HUDEP-2 (cell line): Measurements from ENCODE around the gene CCDC51.
"Not testable (repeated sequence)": the region's sequence is repeated elsewhere in the genome, so short reads cannot be mapped to it uniquely, and the experiment has no call there.

Experiments used
- DNase-seq, 76 experiments: peaks; one replicate each; lab custom pipeline; 2025; ENCODE audit not compliant: unreplicated experiment in 76 of 76; lab: John Stamatoyannopoulos, UW

The CCDC51 gene

GRCh38 chr3:48466386-48467109 is 26.6 kb upstream of the CCDC51 start:
- peak in 10 of 76 experiments; percentile 5 to 42 (median 14) for DNase-seq

GRCh38 chr3:48465531-48466378 is 25.8 kb upstream of the CCDC51 start:
- DNase-seq: peak in 73 of 76 experiments; percentile 16 to 83 (median 65)

- DNase-seq: no peak
Measured at GRCh38 chr3:48465237-48465530, 25.3 kb upstream of the CCDC51 start.

GRCh38 chr3:48464713-48465221 is 24.8 kb upstream of the CCDC51 start:
- no peak for DNase-seq

GRCh38 chr3:48463703-48464102 is 23.8 kb upstream of the CCDC51 start:
- DNase-seq: no peak

GRCh38 chr3:48461767-48462166 is 21.8 kb upstream of the CCDC51 start:
- not testable (repeated sequence) for DNase-seq

GRCh38 chr3:48460517-48460902 is 20.6 kb upstream of the CCDC51 start:
- DNase-seq: no peak

GRCh38 chr3:48459773-48460516 is 20.0 kb upstream of the CCDC51 start:
- DNase-seq: no peak

GRCh38 chr3:48459331-48459730 is 19.4 kb upstream of the CCDC51 start:
- DNase-seq: no peak

GRCh38 chr3:48456456-48456855 is 16.5 kb upstream of the CCDC51 start:
- no peak for DNase-seq

- no peak for DNase-seq
Measured at GRCh38 chr3:48451270-48451669, 11.4 kb upstream of the CCDC51 start.

- DNase-seq: peak in 72 of 76 experiments; percentile 22 to 92 (median 78)
Measured at GRCh38 chr3:48446425-48447193, 6.7 kb upstream of the CCDC51 start, which contains the start of gene ATRIP. TSS of gene ATRIP (plus strand) at chr3:48446737. CDS start at chr3:48446846, 109 bp downstream.

- no peak for DNase-seq
Measured at GRCh38 chr3:48446043-48446424, 6.1 kb upstream of the CCDC51 start.

GRCh38 chr3:48445277-48445882 is 5.5 kb upstream of the CCDC51 start:
- DNase-seq: no peak

GRCh38 chr3:48441940-48442339 is 2.0 kb upstream of the CCDC51 start:
- DNase-seq: no peak

GRCh38 chr3:48440590-48440958 is 655 bp upstream of the CCDC51 start:
- DNase-seq: no peak

- DNase-seq: no peak
Measured at GRCh38 chr3:48437812-48438211, 2.1 kb downstream of the CCDC51 start.

GRCh38 chr3:48436855-48437254 is 3.1 kb downstream of the CCDC51 start:
- no peak for DNase-seq

- no peak for DNase-seq
Measured at GRCh38 chr3:48436477-48436787, 3.5 kb downstream of the CCDC51 start.
